RWPE2 (cell line): Measurements from ENCODE around the gene ATP6V1G2.
"Not testable (repeated sequence)": the region's sequence is repeated elsewhere in the genome, so short reads cannot be mapped to it uniquely, and the experiment has no call there.

ENCODE experiments used
- ATAC-seq: fragments of 200-7000 bp; cut with Tn5 transposase; 3 replicates; pipeline ENCODE4 v1.9.1; 2021; ENCODE audit warnings: low read depth
- DNase-seq: peaks from one replicate; pipeline ENCODE4 v3.0.0-alpha.2; 2020; ENCODE audit warnings: low spot score
- H3K27ac ChIP-seq: fragments of 450-650 bp; 2 replicates; pipeline ENCODE4 v1.5.1; 2017; ENCODE audit warnings: mild to moderate bottlenecking; ENCODE audit not compliant: poor library complexity, severe bottlenecking
- H3K27me3 ChIP-seq: fragments of 250-450 bp; sonication (Bioruptor Pico); 2 replicates; pipeline ENCODE4 v1.5.1; 2021; ENCODE audit warnings: mild to moderate bottlenecking, moderate library complexity; ENCODE audit not compliant: insufficient read depth, poor library complexity, severe bottlenecking
- H3K36me3 ChIP-seq: fragments of 250-450 bp; sonication (Bioruptor Pico); 2 replicates; pipeline ENCODE4 v1.5.1; 2020; ENCODE audit warnings: low read depth, mild to moderate bottlenecking, moderate library complexity
- H3K4me1 ChIP-seq: fragments of 250-450 bp; sonication (Bioruptor Pico); 2 replicates; pipeline ENCODE4 v1.5.1; 2021; ENCODE audit warnings: mild to moderate bottlenecking, moderate library complexity; ENCODE audit not compliant: insufficient read depth, poor library complexity, severe bottlenecking
- H3K4me3 ChIP-seq: fragments of 250-450 bp; sonication (Bioruptor Pico); 2 replicates; pipeline ENCODE4 v1.5.1; 2021; ENCODE audit warnings: mild to moderate bottlenecking, moderate library complexity; ENCODE audit not compliant: severe bottlenecking
- H3K9me3 ChIP-seq: fragments of 250-450 bp; sonication (Bioruptor Pico); 2 replicates; pipeline ENCODE4 v1.5.1; 2021; ENCODE audit warnings: mild to moderate bottlenecking, moderate library complexity; ENCODE audit not compliant: severe bottlenecking
- CTCF ChIP-seq: fragments of 450-650 bp; IDR thresholded peaks from one replicate; pipeline ENCODE4 v1.5.1; 2017; ENCODE audit warnings: mild to moderate bottlenecking, moderate library complexity; ENCODE audit not compliant: poor library complexity, severe bottlenecking

Gene ATP6V1G2

GRCh38 chr6:31525932-31526591 is 20.3 kb downstream of the ATP6V1G2 start:
- ATAC-seq (peak; percentile 5; the same call in 1 of the 3 replicates), DNase-seq (no peak)
- Histone ChIP-seq H3K36me3 (peaks cover 12% of the 10 kb centered on the region), H3K9me3 (no peaks in the 10 kb centered on the region), H3K27ac (no peak overlapping the region), H3K27me3 (no peaks in the 10 kb centered on the region), H3K4me1 (no peaks in the 10 kb centered on the region), H3K4me3 (no peak overlapping the region)
- no peak for TF ChIP-seq CTCF

GRCh38 chr6:31525553-31525931 is 20.9 kb downstream of the ATP6V1G2 start:
- no peak for TF ChIP-seq CTCF
- H3K4me1 ChIP-seq, result no peaks in the 10 kb centered on the region
- H3K27me3 ChIP-seq, result no peaks in the 10 kb centered on the region
- H3K36me3 ChIP-seq, result peaks cover 7% of the 10 kb centered on the region
- no peaks in the 10 kb centered on the region for H3K9me3 ChIP-seq
- DNase-seq, result no peak
- no peak for ATAC-seq
- H3K4me3 ChIP-seq, result no peak overlapping the region
- no peak overlapping the region for H3K27ac ChIP-seq

- no peaks in the 10 kb centered on the region for H3K27me3 ChIP-seq
- no peaks in the 10 kb centered on the region for H3K9me3 ChIP-seq
These were observed 24.6 kb downstream of the ATP6V1G2 start for GRCh38 chr6:31521835-31522234.

GRCh38 chr6:31513456-31514165 is 32.8 kb downstream of the ATP6V1G2 start:
- TF ChIP-seq CTCF, result no peak
- Histone ChIP-seq H3K27me3 (no peaks in the 10 kb centered on the region), H3K4me1 (no peaks in the 10 kb centered on the region), H3K4me3 (no peak overlapping the region), H3K36me3 (peaks cover 14% of the 10 kb centered on the region), H3K9me3 (peaks cover 4% of the 10 kb centered on the region), H3K27ac (no peak overlapping the region)
- ATAC-seq (no peak), DNase-seq (no peak)

More at GRCh38 chr6:31521835-31522234, 24.6 kb downstream of the ATP6V1G2 start:
- ATAC-seq (no peak), DNase-seq (no peak)
- TF ChIP-seq CTCF, result no peak
- Histone ChIP-seq H3K4me3 (no peak overlapping the region), H3K27ac (no peak overlapping the region), H3K36me3 (no peaks in the 10 kb centered on the region), H3K4me1 (no peaks in the 10 kb centered on the region)

GRCh38 chr6:31510007-31510406 is 36.4 kb downstream of the ATP6V1G2 start:
- Histone ChIP-seq H3K9me3 (peaks cover 4% of the 10 kb centered on the region), H3K27ac (no peak overlapping the region), H3K4me3 (no peak overlapping the region), H3K27me3 (no peaks in the 10 kb centered on the region), H3K36me3 (peaks cover 14% of the 10 kb centered on the region), H3K4me1 (no peaks in the 10 kb centered on the region)
- TF ChIP-seq CTCF, result no peak
- ATAC-seq, result no peak
- no peak for DNase-seq

- H3K27ac ChIP-seq, DNase-seq, H3K27me3 ChIP-seq, H3K9me3 ChIP-seq, H3K4me1 ChIP-seq, H3K4me3 ChIP-seq, ATAC-seq: not testable (repeated sequence)
- peaks cover 14% of the 10 kb centered on the region for H3K36me3 ChIP-seq
These were observed 37.4 kb downstream of the ATP6V1G2 start for GRCh38 chr6:31509036-31509435.
